ENCODE results near the gene STXBP5.

DNA sequence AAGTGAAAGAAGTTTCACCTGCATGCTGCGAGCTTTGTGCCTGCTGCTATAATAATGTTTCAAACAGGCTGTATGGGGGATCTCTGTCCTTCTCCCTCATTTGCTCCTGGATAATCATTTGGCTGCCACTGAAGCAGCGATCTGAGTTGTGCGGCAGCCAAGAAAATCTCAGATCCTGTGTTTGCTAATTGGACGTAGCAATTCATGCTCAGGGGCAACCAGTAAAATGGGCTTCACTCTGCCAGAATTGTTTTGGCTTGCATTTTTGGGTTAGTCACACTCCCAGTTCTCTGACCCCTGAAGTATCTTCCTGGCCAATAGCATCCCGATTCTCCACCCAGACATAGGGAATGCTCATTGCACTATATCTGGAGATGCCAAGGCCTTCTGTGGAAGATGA, 13.7 kb upstream of the STXBP5 start:
- TF ChIP-seq POLR2A (IDR thresholded peaks at IDR 0.05) (no peak), POLR2AphosphoS5 (IDR thresholded peaks at IDR 0.05) (no peak)
